Measurements from ENCODE around the gene TCF4.

GRCh38 chr18:55317324-55317723 lies 270.7 kb downstream of the TCF4 start:
- TF ChIP-seq EZH2 (IDR thresholded peaks at IDR 0.05) (no peak), POLR2AphosphoS5 (IDR thresholded peaks at IDR 0.05; ENCODE audit: borderline replicate concordance, low read depth, low read length) (no peak), FOXP2 (optimal IDR thresholded peaks at IDR 0.05; ENCODE audit: control extremely low read depth, extremely low read length, insufficient read depth) (no peak)
